GM21737 (cell line): Measurements from ENCODE around the gene CPD.

ENCODE experiments used
- ATAC-seq: cut with Tn5 transposase; IDR thresholded peaks from one replicate; pipeline ENCODE4 v1.9.1; 2021; ENCODE audit warnings: mild to moderate bottlenecking, moderate library complexity; ENCODE audit not compliant: unreplicated experiment

CPD gene

DNA sequence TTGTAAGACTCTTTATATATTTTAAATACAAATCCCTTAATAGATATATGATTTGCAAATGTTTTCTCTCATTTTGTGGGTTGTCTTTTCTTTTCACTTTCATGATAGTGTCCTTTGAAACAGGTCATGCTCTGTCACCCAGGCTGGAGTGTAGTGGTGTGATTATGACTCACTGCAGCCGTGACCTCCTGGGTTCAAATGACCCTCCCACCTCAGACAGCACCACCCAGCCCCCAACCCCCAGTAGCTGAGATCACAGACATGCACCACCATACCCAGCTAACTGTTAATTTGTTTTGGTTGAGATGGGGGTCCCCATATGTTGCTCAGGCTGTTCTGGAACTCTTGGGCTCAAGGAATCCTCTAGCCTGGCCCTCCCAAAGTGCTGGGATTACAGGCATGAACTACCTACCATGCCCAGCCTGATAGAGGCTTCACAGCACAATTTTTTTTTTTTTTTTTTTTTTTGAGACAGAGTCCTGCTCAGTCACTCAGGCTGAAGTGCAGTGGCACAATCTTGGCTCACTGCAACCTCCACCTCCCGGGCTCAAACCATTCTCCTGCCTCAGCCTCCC lies 26.4 kb upstream of the CPD start:
- no peak for ATAC-seq

DNA sequence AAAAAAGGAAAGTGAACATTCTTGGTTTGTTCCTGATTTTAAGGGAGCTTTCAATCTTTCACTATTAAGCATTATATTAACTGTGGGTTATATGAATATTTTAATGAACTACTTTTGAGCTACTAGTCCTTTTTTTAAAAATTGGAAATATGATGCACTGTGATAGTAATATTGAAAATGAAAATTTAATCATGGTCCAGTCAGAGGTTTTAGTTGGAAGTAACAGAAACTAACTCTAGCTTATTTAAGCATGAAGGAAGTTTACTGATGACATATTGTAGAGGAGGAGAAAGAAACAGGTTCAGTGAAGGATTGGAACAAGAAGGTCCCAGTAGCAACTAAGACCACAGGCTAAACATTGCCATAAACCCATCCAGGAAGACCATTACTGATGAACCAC lies 24.0 kb upstream of the CPD start:
- ATAC-seq = no peak

DNA sequence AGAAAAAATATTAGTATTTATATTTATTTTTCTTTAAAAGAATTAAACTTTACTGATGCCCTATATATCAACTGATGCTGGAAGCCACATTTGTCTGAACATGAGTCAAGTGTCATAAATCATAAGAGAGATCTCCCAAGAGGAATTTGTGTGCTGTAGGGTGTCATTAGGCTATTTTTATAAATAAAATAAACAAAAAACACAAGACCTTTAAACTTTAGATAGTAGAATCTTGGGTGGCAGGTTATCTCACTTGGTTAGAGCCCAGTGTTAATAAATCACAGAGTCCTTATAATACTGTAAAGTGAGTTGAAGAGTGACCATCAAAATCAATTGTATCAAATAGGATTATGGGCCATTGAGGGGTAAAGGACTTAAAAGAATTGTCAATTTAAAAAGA lies 21.3 kb upstream of the CPD start:
- ATAC-seq = no peak

DNA sequence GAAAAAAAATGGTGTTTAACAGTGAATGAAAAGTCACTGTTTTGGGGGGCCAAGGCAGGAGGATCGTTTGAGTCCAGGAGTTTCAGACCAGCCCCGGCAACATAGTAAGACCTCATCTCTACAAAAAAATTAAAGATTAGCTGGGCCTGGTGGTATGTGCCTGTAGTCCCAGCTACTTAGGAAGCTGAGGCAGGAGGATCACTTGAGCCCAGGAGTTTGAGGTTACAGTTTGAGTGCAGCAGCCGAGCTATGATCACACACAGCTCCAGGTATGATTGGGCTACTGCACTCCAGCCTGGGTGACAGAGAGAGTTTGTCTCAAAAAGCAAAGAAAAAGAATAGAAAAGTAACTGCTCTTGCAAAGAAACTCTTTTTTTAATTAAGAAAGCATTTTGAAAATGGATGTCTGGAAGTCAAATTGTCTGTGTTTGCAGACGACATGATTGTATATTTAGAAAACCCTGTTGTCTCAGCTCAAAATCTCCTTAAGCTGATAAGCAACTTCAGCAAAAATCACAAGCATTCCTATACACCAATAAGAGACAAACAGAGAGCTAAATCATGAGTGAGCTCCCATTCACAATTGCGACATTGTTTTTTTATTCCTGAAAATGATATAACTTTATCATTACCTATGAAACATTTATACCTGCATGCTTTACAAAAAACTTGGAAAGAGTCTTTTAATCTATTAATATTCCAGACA lies 20.5 kb upstream of the CPD start:
- no peak for ATAC-seq

DNA sequence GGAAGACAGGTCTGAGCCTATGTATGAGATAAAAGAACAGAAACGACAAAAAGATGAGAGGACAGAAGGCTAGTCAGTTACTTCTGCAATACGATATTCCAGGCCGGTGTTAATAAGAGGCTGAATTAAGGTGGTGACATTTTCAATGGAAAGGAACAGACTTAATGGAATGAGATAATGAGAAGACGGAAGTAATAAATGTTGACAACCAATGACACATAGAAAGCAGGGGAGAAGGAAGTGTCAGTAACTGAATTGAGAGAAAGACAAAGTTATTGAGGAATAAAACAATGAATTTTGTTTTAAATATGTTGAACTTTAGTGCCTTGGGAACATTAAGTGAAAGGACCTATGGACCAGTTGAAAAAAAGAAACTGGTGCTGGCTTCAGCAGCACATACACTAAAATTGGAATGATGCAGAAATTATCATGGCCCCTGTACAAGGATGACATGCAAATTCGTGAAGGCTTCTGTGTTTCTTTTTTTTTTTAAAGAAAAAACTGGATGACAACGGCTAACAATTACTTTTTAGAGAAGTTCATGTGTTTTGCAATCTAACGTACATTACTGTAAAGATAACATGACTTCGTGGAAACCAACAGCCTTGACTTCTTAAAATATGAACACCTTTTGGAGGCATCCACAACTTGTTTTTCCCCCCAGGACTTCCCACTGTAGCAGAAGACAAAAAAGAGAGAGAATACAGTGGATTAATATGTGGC lies 18.5 kb upstream of the CPD start:
- no peak for ATAC-seq

DNA sequence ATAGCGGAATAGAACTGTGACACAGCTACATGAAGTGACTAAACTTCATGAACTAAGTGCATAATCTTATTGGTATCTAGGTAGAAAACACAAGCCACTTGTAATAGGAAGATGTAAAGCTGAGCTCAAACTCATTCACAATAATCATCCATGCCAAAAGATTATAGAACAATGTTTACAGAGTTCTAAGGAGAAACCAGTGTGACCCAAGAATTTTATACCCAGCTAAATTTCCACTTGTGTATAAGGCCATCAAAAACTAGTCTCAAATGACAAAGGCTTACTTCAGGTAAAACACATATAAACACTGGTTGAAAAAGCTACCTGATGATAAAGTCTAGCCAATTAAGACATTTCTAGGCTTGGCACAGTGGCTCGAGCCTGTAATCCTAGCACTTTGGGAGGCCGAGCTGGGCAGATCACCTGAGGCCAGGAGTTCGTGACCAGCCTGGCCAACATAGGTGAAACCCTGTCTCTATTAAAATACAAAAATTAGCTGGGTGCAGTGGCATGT lies 16.9 kb upstream of the CPD start:
- ATAC-seq = no peak

DNA sequence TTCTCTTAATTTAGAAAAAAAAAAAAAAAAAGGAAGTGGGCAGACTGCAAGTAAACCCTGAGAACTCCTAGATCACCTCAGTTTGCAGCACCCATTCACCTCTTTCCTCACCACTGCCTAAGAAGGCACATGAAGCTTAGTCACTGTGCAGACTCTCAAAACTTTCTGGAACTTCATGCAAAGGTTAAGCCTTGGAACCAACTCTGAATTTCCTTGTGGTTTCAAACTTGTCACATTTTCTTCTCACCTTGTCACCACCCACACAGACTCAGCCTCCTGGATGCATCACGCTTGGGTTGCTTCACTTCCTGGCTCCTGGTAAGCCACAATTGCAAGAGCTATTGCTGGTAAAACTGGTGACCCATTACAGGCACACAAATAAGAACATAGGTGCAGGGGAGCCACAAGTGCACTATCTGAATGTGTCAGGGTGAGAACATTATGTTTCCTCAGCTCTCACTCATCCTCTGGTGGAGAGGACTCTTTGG lies 15.0 kb upstream of the CPD start:
- peak; percentile 80 for ATAC-seq

DNA sequence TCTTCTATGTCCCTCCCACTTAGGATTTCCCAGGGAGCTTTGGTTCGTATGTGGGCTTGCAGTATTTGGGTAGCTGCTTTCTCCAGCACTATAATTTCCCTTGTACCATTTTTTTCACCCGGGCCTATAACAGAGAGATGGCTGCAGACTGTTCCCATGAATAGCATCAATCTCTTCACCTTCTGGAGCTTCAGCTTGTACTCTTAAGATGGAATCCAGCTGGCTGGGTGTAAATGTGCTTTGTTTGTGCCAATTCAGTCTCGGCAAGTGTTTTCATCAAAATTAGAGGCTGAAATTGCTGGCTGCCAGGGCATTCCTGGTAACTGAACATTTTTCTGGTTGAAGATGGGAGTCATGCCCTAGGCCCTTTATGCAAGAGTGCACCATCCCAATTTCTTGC lies 12.2 kb upstream of the CPD start:
- ATAC-seq = no peak

DNA sequence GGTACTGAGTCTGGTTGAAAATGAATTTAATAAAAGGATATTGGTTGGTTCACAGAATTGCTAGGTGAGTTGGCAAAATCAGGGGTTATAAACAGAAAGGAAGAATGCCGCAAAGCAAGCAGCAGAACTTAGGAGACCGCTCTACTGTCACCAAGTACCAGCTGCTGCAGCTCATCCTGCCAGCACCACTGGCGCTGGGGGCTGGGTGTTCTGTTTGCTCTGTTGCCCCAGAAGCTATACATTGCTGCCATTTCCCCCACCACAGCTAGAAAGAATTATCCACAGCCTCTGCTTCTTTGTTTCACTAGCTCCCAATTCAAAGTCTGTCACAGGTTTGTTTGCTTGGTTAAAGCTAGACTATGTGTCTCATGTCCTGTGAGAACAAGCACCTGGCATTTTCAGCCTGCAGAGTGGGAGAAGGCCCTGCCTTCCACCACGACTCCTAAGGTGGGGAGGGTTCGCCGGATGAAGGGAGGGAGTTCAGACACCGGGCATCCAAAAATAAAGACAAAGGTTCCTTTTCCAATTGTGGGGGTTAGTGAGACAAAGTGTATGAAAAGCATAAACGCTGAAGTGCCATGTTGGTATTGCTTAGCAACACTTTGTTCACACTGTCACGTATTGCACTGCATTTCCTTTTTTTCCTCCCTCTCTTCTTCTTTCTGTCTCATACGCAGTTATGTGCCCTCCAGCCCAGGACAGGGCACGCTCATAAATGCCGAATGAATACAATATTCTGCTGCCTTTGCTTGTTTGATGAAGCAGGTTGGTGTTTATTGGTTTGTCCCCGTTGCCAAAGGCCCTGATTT lies 9.6 kb upstream of the CPD start:
- no peak for ATAC-seq

DNA sequence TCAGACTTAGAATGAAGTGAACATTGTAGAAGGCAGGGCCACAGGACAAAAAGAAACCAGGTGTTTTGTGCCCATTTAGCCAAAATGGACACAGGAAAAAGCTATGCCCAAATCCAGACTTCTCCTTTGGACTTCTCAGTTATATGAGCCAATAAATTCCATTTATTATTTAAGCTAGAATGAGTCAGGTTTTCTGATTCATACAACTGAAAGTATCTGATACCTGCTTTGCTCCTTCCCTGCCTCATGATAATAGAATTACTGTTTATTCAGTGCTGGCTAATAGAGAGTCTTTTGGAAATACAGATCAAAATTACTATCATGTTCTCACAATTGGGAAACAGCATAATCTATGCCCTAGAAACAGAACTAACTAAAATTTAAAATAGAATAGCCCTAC lies 8.7 kb upstream of the CPD start:
- ATAC-seq = no peak

DNA sequence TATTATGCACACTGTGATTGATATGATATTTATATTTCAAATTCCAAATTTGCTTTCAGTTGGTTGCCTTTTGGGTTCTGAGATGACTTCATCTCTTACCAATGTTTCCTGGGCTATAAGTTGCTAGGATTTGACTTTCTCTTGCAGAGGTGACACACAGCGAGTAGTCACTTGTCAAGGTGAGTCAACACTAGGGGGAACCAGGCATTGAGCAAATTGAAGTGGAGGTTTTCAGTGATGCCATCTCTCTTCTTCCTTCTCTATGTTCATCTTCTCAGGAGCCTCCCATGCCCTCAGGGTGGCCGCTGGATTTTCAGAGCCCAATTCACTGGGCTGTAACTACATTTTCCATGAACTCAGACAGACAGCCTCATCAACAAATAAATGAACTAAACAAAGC lies 6.0 kb upstream of the CPD start:
- no peak for ATAC-seq

DNA sequence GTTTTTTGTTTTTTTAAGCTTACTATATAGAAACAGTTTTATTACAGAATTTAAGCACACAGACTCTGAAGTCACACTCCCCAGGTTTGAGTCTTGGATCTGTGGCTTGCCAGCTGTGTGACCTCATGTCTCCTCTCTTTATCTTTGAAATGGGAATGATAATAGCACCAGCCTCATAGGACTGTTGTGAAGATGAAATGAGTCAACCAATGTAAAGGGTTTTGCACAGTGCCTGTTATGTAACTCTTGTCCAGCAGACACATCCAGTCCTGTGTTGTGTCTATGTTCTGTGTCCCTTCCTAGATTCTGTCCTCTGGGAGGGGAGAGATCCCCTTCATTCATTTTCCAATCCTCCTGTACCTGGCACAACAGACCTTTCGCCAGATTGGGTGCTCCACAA lies 3.1 kb upstream of the CPD start:
- no peak for ATAC-seq

DNA sequence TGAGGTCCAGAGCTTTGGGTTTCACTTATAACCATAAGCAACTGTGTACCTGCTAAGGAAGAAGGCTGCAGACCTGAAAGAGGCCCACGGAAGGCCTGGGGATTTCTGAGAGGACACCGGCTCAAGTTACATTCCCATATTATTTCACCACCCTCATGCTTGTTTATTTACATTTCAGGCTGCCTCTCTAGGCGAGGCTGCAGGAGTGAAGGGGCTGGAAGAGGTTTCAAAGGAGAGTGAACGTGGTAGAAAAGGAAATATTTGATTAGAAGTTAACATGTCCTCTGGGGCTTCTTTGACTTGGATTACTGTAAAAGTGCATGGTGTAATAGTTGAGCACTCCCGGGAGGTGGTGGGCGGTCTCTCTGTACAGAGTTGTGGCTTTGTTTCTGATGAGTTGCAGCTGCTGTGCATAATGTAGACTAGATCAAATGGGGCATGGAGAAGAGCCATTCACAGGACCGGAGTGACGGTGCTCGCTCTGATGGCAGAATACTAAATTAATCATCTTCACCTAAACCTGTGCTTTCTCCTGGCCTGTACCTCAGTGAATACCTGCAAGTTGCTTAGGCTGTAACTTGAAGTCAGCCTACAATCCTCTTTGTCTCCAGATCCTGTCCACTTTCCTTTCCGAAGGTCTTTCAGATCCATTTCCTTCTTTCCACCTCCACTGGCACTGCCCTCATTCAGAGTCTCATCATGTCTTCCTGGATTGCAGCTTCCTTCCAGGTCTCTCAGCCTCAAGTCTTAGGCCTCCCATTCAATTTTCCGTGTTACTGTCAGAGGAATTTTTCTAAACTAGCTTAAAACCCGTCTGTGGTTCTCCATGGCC lies 1.9 kb upstream of the CPD start:
- no peak for ATAC-seq

DNA sequence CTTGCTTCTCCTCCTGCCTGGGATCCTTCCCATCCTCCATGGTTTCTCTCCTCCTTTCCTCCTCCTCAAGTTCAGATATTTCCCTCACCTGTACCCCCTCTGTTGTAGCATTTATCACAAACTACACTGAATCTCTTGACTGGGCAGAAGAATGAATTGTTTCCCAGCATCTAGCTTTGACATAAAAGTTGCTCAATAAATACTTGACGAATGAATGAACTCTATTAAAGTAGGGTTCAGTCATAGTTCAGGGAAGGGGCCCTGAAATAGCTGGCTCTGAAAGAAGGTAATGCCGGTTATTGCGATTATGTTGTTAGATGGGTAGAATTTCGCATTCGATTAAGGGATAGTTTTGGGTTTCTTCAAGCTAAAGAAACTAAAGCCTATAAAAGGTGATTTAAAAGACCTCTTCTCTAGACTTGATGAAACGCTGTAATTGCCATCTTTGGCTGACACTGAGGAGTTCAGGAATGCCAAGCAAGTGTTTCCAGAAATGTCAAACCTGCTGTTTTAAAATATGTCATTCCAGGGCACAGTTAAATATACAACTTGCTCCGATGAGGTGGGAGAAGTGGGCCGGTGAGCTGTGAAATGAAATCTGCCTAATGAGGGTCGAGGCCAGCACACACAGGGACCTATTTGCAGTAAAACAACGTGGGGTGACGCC lies 1.0 kb upstream of the CPD start:
- no peak for ATAC-seq

DNA sequence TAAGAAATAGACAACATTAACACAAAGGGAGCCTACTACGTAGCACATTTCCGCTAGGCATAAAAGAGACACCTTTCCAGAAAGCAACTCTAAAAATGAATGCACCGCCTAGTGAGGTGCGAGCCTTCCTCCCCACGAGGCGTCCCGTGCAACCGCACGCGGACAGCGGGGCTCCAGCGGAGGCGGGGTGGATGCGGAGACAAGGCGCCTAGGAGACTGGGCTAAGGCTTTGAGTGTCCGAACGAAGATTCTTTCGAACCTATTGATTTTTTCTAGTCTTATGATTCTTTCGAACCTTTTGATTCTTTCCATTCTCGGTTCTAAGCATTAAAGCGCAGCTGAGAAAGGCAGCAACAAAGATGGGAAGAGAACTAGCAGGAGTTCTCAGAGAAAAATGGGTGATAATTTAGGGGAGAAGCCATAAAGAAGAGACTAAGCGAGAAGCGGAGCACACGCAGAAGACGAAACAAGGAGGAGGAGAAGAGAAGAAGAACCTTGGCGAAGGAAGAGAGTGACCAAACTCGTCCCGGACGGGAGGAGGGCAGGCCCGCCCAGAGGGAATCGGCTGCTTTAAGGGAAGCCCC lies 394 bp upstream of the CPD start:
- no peak for ATAC-seq

DNA sequence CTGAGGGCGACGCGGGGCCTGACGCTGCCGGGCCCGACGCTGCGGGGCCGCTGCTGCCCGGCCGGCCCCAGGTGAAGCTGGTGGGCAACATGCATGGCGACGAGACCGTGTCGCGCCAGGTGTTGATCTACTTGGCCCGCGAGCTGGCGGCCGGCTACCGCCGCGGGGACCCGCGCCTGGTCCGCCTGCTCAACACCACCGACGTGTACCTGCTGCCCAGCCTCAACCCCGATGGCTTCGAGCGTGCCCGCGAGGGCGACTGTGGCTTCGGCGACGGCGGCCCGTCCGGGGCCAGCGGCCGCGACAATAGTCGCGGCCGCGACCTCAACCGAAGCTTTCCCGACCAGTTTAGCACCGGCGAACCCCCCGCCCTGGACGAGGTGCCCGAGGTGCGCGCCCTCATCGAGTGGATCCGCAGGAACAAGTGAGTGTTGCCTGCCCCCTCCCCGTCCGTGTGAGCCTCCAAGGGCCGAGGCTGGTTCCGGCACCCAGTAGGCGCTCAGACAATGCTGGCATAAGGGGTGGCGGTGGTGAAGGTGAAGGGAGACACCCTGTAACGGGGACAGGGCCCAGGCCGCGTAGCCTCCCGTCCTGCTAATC lies 676 bp downstream of the CPD start:
- ATAC-seq = peak; percentile 3

DNA sequence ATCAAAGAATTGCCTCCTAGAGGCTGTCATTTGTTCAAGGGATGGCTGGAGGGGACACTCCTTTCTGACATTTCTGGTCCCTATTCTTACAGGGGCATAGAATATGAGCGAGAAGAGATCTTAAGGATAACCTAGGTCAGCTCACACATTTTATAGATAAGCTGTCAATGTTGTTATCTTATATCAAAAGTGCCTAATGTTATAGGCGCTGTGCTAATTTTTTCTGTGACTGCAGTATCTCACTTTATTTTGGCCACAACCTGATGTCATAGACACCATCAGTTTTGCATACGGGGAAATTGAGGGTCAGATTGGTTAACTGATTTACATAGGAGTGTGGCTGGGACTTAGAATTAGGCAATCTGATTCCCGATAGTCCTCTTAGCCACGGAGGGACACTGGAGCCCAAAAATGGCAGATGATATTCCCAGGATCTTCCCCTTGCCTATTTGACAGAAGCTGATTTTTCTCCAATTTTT lies 1.2 kb downstream of the CPD start:
- no peak for ATAC-seq

DNA sequence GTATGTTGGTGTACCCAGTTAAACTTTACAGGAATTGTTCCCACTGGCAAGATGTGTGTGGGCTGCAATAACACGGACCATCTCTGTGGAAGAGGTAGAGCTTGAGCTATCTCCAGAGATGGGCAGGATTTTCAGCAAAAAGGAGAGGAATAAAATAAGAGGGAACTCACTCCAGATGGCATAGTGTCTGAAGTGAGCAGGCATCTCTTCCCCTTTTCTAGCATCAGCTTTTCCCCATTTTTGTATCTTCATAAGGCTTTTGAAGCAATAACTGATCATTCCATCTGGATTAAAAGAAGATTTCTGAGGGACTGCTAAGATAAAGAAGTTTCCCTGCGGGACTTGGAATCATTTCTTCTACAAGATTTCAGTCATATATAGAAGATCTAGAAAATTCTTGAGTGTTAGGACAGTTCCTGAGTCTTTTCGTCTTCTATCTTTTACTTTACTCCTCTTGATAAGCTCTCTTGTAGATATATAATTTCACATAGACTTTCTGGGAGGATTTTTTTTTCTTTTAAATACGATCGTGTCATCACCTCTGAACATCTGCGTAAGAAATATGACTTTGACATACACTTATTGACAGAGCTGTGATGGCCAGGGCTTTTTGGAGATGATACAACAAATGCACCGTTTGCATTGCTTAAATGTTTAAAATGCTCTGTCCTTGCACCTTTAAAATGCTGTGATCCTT lies 2.1 kb downstream of the CPD start:
- ATAC-seq = no peak
